GM23338 (cell line): ENCODE data around the gene NHS.

ENCODE experiments used
- EZH2 ChIP-seq: fragments of 200-600 bp; sonication (generic); IDR thresholded peaks from one replicate; pipeline ENCODE4 v1.8.0; 2017; ENCODE audit warnings: antibody characterized with exemption, mild to moderate bottlenecking, low read depth; ENCODE audit not compliant: unreplicated experiment
- JUNB ChIP-seq: IDR thresholded peaks from one replicate; pipeline ENCODE4 v1.6.1; 2016; ENCODE audit warnings: antibody characterized with exemption; ENCODE audit not compliant: unreplicated experiment
- NANOG ChIP-seq: IDR thresholded peaks from 2 replicates; pipeline ENCODE4 v1.6.1; 2016; ENCODE audit warnings: antibody characterized with exemption, borderline replicate concordance
- POLR2AphosphoS5 ChIP-seq: IDR thresholded peaks from 2 replicates; pipeline ENCODE4 v1.6.1; 2016; ENCODE audit warnings: antibody characterized with exemption, low read depth
- TF ChIP-seq, protein P1 (sequence below), 2 experiments: fragments of 200-600 bp in 1 of 2; sonication (generic) in 1 of 2; conservative IDR thresholded peaks; 2 replicates each; pipeline versions ENCODE4 v1.5.1 to v1.6.1; 2016 to 2017; ENCODE audit warnings: antibody characterized with exemption in 2 of 2, low read depth in 2 of 2, mild to moderate bottlenecking in 2 of 2, moderate library complexity in 1 of 2
- TF ChIP-seq, protein P2 (sequence below): fragments of 250-450 bp; sonication (Bioruptor Pico); IDR thresholded peaks from 2 replicates; pipeline ENCODE4 v1.5.0; 2020; ENCODE audit warnings: mild to moderate bottlenecking, moderate library complexity

DNA sequence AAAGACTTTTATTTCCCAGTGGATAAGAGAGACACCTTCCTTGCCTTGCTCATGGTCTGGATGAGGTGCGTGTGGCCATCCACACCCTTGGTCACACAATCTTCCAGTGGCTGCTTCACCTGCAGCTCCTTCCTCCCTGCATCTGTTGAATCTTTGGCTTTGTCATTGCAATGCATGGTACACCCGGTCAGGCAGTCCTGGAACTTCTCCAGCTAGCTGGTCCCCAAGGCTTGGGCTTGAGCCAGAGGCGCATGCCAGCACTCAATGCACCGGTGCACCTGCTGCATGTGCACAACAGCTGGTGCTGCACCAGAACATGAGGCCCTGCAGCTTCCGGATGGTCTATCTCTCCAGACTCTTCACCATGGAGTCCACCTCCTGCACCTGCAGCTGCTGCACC is 394.0 kb downstream of the NHS start:
- TF ChIP-seq, protein P1, sequence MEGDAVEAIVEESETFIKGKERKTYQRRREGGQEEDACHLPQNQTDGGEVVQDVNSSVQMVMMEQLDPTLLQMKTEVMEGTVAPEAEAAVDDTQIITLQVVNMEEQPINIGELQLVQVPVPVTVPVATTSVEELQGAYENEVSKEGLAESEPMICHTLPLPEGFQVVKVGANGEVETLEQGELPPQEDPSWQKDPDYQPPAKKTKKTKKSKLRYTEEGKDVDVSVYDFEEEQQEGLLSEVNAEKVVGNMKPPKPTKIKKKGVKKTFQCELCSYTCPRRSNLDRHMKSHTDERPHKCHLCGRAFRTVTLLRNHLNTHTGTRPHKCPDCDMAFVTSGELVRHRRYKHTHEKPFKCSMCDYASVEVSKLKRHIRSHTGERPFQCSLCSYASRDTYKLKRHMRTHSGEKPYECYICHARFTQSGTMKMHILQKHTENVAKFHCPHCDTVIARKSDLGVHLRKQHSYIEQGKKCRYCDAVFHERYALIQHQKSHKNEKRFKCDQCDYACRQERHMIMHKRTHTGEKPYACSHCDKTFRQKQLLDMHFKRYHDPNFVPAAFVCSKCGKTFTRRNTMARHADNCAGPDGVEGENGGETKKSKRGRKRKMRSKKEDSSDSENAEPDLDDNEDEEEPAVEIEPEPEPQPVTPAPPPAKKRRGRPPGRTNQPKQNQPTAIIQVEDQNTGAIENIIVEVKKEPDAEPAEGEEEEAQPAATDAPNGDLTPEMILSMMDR (conservative IDR thresholded peaks at IDR 0.05; ENCODE audit: low read depth in 2 of 2), result no peak
- TF ChIP-seq NANOG (no peak), POLR2AphosphoS5 (no peak), JUNB (no peak), EZH2 (no peak)
- TF ChIP-seq, protein P2, sequence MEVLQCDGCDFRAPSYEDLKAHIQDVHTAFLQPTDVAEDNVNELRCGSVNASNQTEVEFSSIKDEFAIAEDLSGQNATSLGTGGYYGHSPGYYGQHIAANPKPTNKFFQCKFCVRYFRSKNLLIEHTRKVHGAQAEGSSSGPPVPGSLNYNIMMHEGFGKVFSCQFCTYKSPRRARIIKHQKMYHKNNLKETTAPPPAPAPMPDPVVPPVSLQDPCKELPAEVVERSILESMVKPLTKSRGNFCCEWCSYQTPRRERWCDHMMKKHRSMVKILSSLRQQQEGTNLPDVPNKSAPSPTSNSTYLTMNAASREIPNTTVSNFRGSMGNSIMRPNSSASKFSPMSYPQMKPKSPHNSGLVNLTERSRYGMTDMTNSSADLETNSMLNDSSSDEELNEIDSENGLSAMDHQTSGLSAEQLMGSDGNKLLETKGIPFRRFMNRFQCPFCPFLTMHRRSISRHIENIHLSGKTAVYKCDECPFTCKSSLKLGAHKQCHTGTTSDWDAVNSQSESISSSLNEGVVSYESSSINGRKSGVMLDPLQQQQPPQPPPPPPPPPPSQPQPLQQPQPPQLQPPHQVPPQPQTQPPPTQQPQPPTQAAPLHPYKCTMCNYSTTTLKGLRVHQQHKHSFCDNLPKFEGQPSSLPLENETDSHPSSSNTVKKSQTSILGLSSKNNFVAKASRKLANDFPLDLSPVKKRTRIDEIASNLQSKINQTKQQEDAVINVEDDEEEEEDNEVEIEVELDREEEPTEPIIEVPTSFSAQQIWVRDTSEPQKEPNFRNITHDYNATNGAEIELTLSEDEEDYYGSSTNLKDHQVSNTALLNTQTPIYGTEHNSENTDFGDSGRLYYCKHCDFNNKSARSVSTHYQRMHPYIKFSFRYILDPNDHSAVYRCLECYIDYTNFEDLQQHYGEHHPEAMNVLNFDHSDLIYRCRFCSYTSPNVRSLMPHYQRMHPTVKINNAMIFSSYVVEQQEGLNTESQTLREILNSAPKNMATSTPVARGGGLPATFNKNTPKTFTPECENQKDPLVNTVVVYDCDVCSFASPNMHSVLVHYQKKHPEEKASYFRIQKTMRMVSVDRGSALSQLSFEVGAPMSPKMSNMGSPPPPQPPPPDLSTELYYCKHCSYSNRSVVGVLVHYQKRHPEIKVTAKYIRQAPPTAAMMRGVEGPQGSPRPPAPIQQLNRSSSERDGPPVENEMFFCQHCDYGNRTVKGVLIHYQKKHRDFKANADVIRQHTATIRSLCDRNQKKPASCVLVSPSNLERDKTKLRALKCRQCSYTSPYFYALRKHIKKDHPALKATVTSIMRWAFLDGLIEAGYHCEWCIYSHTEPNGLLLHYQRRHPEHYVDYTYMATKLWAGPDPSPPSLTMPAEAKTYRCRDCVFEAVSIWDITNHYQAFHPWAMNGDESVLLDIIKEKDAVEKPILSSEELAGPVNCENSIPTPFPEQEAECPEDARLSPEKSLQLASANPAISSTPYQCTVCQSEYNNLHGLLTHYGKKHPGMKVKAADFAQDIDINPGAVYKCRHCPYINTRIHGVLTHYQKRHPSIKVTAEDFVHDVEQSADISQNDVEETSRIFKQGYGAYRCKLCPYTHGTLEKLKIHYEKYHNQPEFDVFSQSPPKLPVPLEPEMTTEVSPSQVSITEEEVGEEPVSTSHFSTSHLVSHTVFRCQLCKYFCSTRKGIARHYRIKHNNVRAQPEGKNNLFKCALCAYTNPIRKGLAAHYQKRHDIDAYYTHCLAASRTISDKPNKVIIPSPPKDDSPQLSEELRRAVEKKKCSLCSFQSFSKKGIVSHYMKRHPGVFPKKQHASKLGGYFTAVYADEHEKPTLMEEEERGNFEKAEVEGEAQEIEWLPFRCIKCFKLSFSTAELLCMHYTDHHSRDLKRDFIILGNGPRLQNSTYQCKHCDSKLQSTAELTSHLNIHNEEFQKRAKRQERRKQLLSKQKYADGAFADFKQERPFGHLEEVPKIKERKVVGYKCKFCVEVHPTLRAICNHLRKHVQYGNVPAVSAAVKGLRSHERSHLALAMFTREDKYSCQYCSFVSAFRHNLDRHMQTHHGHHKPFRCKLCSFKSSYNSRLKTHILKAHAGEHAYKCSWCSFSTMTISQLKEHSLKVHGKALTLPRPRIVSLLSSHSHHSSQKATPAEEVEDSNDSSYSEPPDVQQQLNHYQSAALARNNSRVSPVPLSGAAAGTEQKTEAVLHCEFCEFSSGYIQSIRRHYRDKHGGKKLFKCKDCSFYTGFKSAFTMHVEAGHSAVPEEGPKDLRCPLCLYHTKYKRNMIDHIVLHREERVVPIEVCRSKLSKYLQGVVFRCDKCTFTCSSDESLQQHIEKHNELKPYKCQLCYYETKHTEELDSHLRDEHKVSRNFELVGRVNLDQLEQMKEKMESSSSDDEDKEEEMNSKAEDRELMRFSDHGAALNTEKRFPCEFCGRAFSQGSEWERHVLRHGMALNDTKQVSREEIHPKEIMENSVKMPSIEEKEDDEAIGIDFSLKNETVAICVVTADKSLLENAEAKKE (CRISPR knock-in tag), result no peak
